GM19043 (cell line): ENCODE results near the gene CDC42SE2.

ENCODE experiments used
- ATAC-seq: cut with Tn5 transposase; IDR thresholded peaks from one replicate; pipeline ENCODE4 v1.9.1; 2021; ENCODE audit warnings: low read depth; ENCODE audit not compliant: unreplicated experiment

CDC42SE2 gene, protein sequence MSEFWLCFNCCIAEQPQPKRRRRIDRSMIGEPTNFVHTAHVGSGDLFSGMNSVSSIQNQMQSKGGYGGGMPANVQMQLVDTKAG

GRCh38 chr5:131263648-131264450, at the start of gene CDC42SE2:
TSS of gene CDC42SE2 (plus strand) at chr5:131264053. CDS start at chr5:131359494, 95,441 bp downstream.
- ATAC-seq: peak; percentile 73

GRCh38 chr5:131214609-131215227, 49.1 kb upstream of the CDC42SE2 start:
- ATAC-seq: no peak

DNA sequence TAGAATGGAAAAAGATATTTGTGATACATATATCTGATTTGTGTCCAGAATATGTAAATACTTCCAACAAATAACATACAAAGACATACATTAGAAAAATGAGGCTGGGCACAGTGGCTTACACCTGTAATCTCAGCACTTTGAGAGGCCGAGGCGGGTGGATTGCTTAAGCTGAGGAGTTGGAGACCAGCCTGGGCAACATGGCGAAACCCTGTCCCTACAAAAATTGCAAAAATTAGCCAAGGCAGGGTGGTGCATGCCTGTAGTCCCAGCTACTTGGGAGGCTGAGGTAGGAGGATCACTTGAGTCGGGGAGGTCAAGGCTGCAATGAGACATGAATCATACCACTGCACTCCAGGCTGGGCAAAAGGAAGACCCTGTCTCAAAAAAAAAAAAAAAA, 46.1 kb upstream of the CDC42SE2 start:
- ATAC-seq: no peak

- peak; percentile 39 for ATAC-seq
Observed at GRCh38 chr5:131218392-131218791, 45.5 kb upstream of the CDC42SE2 start.

- ATAC-seq: no peak
Observed at GRCh38 chr5:131220566-131220965, 43.3 kb upstream of the CDC42SE2 start.

DNA sequence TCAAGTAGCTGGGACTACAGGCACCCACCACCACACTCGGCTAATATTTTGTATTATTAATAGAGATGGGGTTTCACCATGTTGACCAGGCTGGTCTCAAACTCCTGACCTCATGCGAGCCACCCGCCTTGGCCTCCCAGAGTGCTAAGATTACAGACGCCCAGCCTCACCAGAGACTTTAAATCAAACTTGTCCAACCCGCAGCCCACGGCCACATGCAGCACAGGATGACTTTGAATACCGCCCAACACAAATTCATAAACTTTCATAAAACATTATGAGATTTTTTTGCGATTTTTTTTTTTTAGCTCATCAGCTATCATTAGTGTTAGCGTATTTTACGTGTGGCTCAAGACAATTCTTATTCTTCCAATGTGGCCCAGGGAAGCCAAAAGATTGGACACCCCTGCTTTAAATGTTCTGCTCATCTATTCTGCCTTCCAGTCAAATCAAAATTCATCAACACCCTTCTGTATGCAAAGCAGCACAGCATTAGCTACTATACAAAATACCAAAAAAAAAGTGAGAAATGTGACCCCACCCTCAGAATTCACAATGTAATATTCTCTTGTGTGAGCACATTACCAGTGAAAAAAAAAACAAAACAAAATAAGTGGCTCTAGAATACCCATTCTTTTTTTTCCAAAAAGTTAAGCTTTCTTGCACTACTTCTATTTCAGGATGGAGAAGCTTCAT, 42.7 kb upstream of the CDC42SE2 start:
- no peak for ATAC-seq

DNA sequence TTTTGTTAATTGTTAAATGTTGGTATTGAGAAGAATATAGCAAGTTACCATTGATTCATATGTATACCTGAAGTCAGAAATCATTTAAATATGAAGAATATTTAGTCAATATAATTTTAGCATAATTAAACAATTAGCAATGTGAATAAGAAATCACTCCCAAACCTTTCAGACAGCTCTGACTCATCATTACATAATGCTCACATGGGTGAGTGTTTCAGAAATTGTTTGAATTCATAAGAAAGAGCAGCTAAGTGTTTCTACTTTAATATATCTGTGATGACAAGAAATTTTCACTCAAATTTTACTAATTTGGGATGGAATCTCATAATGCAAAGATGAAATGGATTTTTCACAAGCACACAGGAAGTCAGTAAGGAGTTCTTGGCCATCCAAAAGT, 42.0 kb upstream of the CDC42SE2 start:
- ATAC-seq: no peak

GRCh38 chr5:131222731-131223130, 41.1 kb upstream of the CDC42SE2 start:
- no peak for ATAC-seq

GRCh38 chr5:131223751-131224386, 40.0 kb upstream of the CDC42SE2 start:
- no peak for ATAC-seq

DNA sequence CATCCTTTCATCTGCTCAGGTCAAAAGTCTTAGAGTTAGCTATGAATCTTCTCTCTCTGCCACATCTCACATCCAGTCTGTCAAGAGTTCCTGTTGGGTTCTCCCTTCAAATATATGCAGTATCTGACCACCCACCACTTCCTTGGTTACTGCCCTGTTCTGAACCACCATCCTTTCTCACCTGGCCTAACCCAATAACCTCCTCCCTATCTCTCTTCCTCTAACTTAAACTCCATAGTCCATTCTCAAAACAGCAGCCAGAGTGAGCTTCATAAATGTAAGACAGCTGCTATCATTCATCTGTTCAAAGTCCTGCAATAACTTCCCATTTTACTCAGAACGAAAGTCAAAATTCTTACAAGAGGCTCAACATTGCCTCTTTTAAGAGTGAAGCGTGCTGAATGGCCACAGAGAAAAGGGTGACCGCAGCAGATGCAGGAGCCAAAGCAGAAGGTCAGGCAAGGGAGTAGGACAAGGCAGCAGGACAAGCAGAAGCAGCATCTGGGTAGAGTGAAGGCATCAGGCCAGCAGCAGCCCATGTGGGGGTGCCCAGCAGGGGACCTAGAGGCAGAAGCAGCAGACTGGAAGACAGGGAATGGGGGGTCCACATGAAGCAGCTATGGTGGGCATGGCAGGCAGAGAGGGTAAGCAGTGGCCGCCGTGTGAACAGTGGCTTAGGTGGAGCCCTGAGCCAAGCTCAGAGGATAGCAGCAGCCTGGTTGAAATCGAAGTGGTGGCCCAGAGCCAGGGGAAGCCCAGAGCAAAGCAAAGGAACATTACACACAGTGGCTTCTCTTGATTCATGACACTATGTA, 39.3 kb upstream of the CDC42SE2 start:
- ATAC-seq: peak; percentile 70

DNA sequence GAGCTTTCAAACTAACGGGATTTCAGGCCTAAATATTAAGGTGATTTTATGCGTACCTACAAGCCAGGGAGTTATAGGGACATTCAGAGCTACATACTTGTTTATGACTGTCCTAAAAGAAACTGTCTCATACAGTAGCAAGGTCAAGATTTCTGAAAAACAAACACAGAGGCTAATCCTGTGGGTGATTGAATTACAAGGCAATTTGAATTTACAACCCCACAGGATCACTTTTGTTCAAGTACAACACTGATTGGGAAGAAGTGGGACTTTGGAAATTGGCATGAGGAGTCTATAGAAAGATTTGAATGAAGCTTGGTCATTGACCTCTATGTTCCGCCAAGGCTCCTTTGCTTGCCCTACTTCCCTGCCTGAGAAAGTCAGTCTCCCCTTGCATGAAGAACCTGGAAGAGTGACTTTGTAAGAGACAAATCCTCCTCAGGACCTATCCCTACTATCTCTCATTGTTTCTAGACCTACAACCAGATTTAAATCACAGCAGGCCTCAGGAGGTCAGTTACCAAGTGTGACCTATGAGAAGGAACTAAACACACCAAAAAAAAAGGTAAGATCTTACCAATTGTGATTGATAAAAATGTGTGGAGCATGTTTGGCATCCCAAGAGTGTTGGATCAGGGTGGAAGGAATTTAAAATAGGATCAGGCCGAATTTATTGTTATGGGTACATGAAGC, 38.4 kb upstream of the CDC42SE2 start:
- no peak for ATAC-seq

GRCh38 chr5:131226899-131227298, 37.0 kb upstream of the CDC42SE2 start:
- no peak for ATAC-seq

DNA sequence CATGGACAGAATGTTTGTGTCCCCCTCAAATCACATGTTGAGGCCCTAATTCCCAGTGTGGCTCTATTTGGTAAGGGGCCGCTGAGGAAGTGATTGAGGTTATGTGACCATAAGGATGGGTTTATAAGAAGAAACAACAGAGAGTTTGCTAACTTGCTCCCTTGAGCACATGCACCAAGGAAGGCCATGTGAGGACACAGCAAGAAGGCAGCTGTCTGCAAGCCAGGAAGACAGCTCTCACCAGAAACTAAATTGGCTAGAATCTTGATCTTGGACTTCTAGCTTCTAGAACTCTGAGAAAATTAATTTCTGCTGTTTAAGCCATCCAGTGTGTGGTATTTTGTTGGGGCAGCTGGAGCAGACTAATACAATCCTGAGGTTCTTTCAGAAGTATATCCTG, 35.2 kb upstream of the CDC42SE2 start:
- no peak for ATAC-seq

DNA sequence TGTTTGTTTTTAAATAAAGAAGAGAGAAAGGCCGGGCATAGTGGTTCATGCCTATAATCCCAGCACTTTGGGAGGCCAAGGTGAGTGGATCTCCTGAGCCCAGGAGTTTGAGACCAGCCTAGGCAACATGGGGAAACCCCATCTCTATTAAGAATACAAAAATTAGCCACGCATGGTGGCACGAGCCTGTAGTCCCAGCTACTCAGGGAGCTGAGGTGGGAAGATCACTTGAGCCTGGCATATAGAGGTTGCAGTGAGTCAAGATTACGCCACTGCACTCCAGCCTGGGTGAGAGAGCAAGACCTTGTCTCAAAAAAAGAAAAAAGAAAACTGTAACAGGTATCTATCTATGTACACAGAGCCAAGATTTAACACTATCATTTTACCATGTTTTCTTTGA, 34.2 kb upstream of the CDC42SE2 start:
- no peak for ATAC-seq

DNA sequence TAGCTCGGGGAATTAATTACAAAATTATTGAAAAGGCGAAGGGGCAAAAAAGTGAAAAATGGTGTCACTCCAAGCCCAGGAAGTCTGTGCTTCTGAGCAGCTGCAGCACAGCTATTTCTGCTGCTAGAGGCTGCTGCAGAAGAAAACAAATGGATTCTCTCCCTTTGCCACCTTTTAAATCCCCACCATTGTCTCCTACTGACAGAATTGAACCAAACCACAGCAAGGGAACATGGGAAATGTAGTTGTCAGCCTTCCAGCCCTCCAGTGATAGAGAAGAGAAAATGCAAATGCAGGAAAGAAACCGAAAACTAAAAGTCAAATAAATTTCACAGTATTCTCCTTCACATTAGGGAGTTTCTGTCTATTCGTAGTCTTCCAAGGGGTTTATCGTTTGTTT, 33.4 kb upstream of the CDC42SE2 start:
- ATAC-seq: peak; percentile 50

- ATAC-seq: no peak
Observed at GRCh38 chr5:131239686-131240085, 24.2 kb upstream of the CDC42SE2 start.

DNA sequence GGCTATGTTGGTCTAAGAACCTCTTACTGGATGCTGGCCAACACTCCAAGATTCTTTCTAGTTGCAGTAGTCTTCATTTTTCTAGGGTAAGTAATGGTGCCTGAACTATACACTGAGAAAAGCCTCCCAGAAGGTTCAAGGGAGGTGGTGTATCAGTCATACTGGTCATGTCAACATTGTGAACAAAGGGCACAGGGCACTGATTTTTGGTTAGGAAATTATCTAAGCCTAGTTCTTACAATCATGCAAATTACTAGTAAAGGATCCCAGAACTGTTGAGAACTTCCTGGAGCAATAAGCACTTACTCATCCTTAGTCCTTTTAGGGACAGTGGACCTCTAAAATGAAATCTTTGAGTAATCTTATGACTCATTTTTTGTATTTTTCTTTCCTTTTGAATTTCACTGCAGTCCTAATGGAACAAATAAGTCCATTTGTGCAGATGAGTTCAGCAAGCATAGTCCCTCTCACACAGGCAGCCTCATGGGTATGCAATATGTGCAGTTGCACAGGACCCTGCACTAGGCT, 21.1 kb upstream of the CDC42SE2 start:
- ATAC-seq: no peak

- ATAC-seq: peak; percentile 59
Observed at GRCh38 chr5:131245312-131245711, 18.5 kb upstream of the CDC42SE2 start.

GRCh38 chr5:131245948-131246347, 17.9 kb upstream of the CDC42SE2 start:
- ATAC-seq: no peak
